OCI-LY1 (cell line): ENCODE data around the gene PRRG4.

Experiments used
- H2AFZ ChIP-seq: fragments of 200-600 bp; sonication (generic), shearing (Covaris generic); 2 replicates; pipeline ENCODE4 v1.6.0; 2014; ENCODE audit warnings: antibody characterized with exemption, mild to moderate bottlenecking, low read length
- H3F3A ChIP-seq: fragments of 200-600 bp; sonication (generic), shearing (Covaris generic); 2 replicates; pipeline ENCODE4 v1.6.0; 2014; ENCODE audit warnings: mild to moderate bottlenecking, antibody characterized with exemption, low read length, moderate library complexity; ENCODE audit not compliant: insufficient read depth
- H3K27ac ChIP-seq: fragments of 200-600 bp; sonication (generic); 2 replicates; pipeline ENCODE4 v1.5.1; 2014; ENCODE audit warnings: low read length, mixed run types, mild to moderate bottlenecking, low read depth; ENCODE audit not compliant: poor library complexity, severe bottlenecking
- H3K27me3 ChIP-seq: fragments of 200-600 bp; sonication (generic); 2 replicates; pipeline ENCODE4 v1.6.0; 2014; ENCODE audit warnings: antibody characterized with exemption, mild to moderate bottlenecking, low read length, moderate library complexity; ENCODE audit not compliant: insufficient read depth
- H3K36me3 ChIP-seq: fragments of 200-600 bp; sonication (generic); 2 replicates; pipeline ENCODE4 v1.6.1; 2014; ENCODE audit warnings: mild to moderate bottlenecking, antibody characterized with exemption, low read length, moderate library complexity, mixed read lengths; ENCODE audit not compliant: insufficient read depth
- H3K4me1 ChIP-seq: fragments of 200-600 bp; sonication (generic); 2 replicates; pipeline ENCODE4 v1.5.1; 2014; ENCODE audit warnings: mild to moderate bottlenecking, low read length, moderate library complexity; ENCODE audit not compliant: insufficient read depth, severe bottlenecking
- H3K4me2 ChIP-seq: fragments of 200-600 bp; sonication (generic), shearing (Covaris generic); 2 replicates; pipeline ENCODE4 v1.6.1; 2014; ENCODE audit warnings: low read length
- H3K4me3 ChIP-seq: fragments of 200-600 bp; sonication (generic); 2 replicates; pipeline ENCODE4 v1.5.1; 2014; ENCODE audit warnings: low read length, low read depth, mild to moderate bottlenecking, mixed read lengths; ENCODE audit not compliant: poor library complexity, severe bottlenecking
- H3K79me2 ChIP-seq: fragments of 200-600 bp; shearing (Covaris generic); 2 replicates; pipeline ENCODE4 v1.6.1; 2016; ENCODE audit warnings: mixed run types, low read length, mixed read lengths; ENCODE audit not compliant: insufficient read depth
- H3K9ac ChIP-seq: fragments of 200-600 bp; sonication (generic), shearing (Covaris generic); 2 replicates; pipeline ENCODE4 v1.6.1; 2014; ENCODE audit warnings: mild to moderate bottlenecking, low read length, mixed read lengths
- H3K9me2 ChIP-seq: fragments of 200-600 bp; sonication (generic), shearing (Covaris generic); 2 replicates; pipeline ENCODE4 v1.6.1; 2014; ENCODE audit warnings: low read depth, mild to moderate bottlenecking, low read length, mixed read lengths
- H3K9me3 ChIP-seq: fragments of 200-600 bp; shearing (Covaris generic); 2 replicates; pipeline ENCODE4 v1.6.1; 2014; ENCODE audit warnings: low read length, mixed read lengths
- H4K20me1 ChIP-seq: fragments of 200-600 bp; sonication (generic), shearing (Covaris generic); 2 replicates; pipeline ENCODE4 v1.6.0; 2016; ENCODE audit warnings: mild to moderate bottlenecking, low read length; ENCODE audit not compliant: insufficient read depth
- EZH2 ChIP-seq: fragments of 200-600 bp; sonication (generic), shearing (Covaris generic); IDR thresholded peaks from 2 replicates; pipeline ENCODE4 v1.8.0; 2017; ENCODE audit warnings: borderline replicate concordance, mixed run types, mild to moderate bottlenecking, antibody characterized with exemption, low read length, moderate library complexity, mixed read lengths
- TF ChIP-seq, protein P1 (sequence below): fragments of 200-600 bp; sonication (generic), shearing (Covaris generic); IDR thresholded peaks from 2 replicates; pipeline ENCODE4 v1.5.1; 2017; ENCODE audit warnings: mild to moderate bottlenecking, antibody characterized with exemption, low read length, moderate library complexity, mixed read lengths

The PRRG4 gene

DNA sequence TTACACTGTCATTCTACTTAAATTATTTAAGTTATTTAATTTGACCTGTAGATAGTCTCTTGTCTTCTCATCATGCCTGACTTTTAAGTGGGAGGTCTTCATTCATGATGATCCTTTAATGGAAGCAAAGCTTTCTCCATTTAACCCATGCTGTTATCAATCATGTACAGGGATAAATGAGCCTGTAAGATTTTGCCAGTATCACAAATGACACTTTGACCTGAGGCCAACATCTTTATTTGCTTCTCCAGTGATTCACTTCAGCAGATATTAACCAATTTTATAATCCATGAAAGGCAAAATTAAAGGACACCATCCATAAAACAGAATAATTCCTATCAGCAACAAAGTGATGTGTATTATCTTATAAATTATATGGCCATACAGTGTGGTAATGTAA, 42.9 kb upstream of the PRRG4 start:
- no peak for TF ChIP-seq EZH2
- TF ChIP-seq, protein P1, sequence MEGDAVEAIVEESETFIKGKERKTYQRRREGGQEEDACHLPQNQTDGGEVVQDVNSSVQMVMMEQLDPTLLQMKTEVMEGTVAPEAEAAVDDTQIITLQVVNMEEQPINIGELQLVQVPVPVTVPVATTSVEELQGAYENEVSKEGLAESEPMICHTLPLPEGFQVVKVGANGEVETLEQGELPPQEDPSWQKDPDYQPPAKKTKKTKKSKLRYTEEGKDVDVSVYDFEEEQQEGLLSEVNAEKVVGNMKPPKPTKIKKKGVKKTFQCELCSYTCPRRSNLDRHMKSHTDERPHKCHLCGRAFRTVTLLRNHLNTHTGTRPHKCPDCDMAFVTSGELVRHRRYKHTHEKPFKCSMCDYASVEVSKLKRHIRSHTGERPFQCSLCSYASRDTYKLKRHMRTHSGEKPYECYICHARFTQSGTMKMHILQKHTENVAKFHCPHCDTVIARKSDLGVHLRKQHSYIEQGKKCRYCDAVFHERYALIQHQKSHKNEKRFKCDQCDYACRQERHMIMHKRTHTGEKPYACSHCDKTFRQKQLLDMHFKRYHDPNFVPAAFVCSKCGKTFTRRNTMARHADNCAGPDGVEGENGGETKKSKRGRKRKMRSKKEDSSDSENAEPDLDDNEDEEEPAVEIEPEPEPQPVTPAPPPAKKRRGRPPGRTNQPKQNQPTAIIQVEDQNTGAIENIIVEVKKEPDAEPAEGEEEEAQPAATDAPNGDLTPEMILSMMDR: no peak
- H3K27ac ChIP-seq: no peak overlapping the region

DNA sequence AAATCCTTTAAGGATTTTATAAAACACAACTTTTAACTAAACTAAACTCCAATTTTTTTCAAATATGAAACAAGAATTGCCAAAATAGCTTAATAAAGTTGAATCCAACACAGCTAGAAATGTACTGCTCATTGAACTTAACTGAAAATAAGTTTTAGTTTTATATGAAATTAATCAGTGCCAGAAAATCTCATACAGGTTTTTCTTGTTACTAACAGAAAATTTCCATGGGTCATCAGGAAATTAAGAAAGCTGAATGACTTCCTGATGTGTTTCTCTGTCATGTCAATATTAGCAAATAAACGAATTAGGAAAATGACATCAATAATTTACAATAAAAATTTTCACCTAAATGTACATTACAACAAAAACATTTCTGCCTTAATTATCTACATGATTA, 38.8 kb upstream of the PRRG4 start:
- Histone ChIP-seq H3F3A (no peaks in the 10 kb centered on the region), H3K4me2 (no peak overlapping the region), H3K9ac (no peak overlapping the region), H3K9me3 (no peaks in the 10 kb centered on the region), H4K20me1 (no peaks in the 10 kb centered on the region), H2AFZ (no peak overlapping the region), H3K27ac (no peak overlapping the region), H3K27me3 (no peaks in the 10 kb centered on the region), H3K4me3 (no peak overlapping the region), H3K4me1 (no peaks in the 10 kb centered on the region), H3K79me2 (no peaks in the 10 kb centered on the region), H3K36me3 (no peaks in the 10 kb centered on the region), H3K9me2 (no peaks in the 10 kb centered on the region)
- no peak for TF ChIP-seq EZH2
- TF ChIP-seq, protein P1: no peak

More for the DNA sequence above, 42.9 kb upstream of the PRRG4 start:
- H3K9me2 ChIP-seq: no peaks in the 10 kb centered on the region
- H4K20me1 ChIP-seq: no peaks in the 10 kb centered on the region
- H3K9me3 ChIP-seq: no peaks in the 10 kb centered on the region
- no peak overlapping the region for H2AFZ ChIP-seq
- H3K79me2 ChIP-seq: no peaks in the 10 kb centered on the region
- H3K9ac ChIP-seq: no peak overlapping the region
- no peak overlapping the region for H3K4me3 ChIP-seq
- H3K4me1 ChIP-seq: no peaks in the 10 kb centered on the region
- no peaks in the 10 kb centered on the region for H3K36me3 ChIP-seq
- no peaks in the 10 kb centered on the region for H3K27me3 ChIP-seq
- H3F3A ChIP-seq: no peaks in the 10 kb centered on the region
- H3K4me2 ChIP-seq: no peak overlapping the region

DNA sequence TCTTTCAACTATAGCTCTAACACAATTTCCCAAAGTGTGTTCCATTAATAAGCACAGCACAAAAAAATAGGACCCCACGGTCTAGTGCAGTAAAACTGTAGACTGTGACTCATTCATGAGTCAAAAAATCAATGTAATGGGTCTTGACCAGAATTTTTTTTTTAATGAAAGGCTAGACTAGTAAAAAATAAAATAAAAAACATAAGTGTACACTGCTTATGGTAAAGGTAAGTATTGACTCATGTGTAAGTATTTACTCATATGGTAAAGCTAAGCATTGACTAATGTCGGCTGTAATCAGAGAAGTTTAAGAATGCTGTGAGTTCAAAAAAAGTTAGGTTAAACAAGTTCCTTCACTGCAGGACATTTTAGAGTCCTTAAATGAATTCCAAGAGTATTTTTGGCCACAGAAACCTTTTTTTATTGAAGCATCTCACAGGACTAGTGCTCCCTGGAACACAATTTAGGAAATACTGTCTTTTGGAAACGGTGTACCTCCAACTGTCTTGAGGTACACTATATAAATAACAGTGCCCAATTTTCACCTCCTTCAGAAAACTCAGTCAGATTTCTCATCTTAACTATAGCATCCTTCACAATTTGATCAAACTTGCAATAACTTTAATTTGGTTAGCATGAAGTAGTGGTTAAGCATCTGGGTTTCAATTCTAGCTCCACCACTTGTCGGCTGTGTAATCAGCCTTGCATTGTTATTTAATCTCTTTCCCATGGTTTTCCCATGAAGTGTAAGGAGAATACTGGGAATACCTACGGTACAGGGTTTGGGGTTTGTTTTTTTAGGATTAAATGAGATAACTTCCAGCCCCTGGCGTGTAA, 37.4 kb upstream of the PRRG4 start:
- Histone ChIP-seq H3F3A (no peaks in the 10 kb centered on the region), H2AFZ (no peak overlapping the region), H3K4me2 (no peak overlapping the region), H3K27ac (no peak overlapping the region), H3K4me1 (no peaks in the 10 kb centered on the region), H3K79me2 (no peaks in the 10 kb centered on the region), H3K9me2 (no peaks in the 10 kb centered on the region), H3K36me3 (no peaks in the 10 kb centered on the region), H3K9ac (no peak overlapping the region), H3K27me3 (no peaks in the 10 kb centered on the region), H4K20me1 (no peaks in the 10 kb centered on the region), H3K4me3 (no peak overlapping the region), H3K9me3 (no peaks in the 10 kb centered on the region)
- TF ChIP-seq, protein P1: no peak
- TF ChIP-seq EZH2: no peak
